C1 segment of cervical spinal cord (tissue), 14 donors: ENCODE results near the gene KCNF1.

Source experiments
- DNase-seq, 14 donors: peaks; one replicate each; lab custom pipeline; 2025; lab: John Stamatoyannopoulos, UW

KCNF1 gene

GRCh38 chr2:10944799-10945198 is 33.1 kb downstream of the KCNF1 start:
- no peak for DNase-seq

GRCh38 chr2:10946394-10946793 is 34.7 kb downstream of the KCNF1 start:
- DNase-seq = no peak

DNA sequence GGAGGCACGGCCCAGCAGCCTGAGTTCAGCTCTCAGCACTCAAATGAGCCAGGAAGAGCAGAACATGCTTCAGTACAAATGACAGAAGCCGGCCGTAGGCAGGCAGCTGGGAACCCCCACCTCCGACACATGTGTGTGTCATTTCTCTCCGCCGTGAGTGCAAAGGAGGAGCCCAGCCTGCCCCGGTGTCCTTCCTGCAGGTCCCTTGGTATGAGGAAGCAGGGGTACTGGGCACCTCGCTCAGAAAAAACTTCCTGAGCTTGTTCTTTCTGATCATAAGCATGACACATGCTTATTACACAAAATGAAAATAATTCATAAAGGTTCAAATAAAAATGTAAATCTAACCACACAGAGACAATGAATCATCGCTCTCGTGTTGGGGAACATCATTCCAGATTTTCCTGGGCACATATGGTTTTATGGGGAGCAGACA is 35.3 kb downstream of the KCNF1 start:
- DNase-seq = no peak

- no peak for DNase-seq
These were observed 35.9 kb downstream of the KCNF1 start for GRCh38 chr2:10947446-10948187.

- DNase-seq = no peak
These were observed 36.4 kb downstream of the KCNF1 start for GRCh38 chr2:10948188-10948564.

GRCh38 chr2:10948606-10949230 is 37.0 kb downstream of the KCNF1 start:
- DNase-seq = no peak

- DNase-seq = no peak
These were observed 38.1 kb downstream of the KCNF1 start for GRCh38 chr2:10949835-10950234.

DNA sequence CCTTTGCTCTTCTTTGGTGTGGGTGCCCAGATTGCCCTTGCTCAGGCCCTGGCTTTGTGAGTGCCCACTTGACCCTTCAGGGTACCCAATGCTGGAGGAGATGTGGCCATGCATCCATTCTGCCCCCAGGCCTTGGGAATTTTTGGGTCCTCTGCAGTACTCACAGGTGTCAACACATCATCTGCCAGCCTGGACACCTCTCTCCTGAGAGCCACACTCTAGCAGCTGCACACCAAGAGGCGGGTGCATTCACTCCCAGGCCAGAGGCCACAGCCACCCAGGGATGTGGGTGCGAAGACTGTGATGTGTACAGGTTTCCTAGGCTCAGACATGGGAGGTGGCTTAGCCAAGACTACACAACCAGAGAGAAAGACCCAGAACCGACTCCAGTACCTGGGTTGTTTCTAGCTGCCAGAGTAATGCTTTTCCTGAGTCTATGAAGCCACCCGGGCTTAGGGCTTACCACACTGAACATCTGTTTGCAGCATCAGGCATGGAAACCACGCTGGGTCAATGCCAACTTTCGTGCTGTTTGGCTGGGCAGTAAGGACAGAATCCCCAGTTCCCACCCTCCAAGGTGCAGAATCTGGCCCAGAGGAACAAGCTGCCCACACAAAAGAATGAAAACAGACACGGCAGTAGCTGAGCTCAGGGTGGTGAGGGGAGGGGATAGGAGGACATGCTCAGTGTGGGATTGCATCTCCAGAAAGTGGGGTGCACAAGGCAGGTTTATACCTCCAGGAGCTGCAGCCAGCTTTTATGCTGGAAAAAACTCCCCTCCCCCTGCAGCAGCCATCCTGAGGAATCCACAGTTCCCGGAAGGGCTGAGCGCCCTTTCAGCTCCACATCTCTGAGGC is 40.1 kb downstream of the KCNF1 start:
- no peak for DNase-seq

- DNase-seq = no peak
These were observed 42.7 kb downstream of the KCNF1 start for GRCh38 chr2:10954416-10954815.

GRCh38 chr2:10954856-10955818 is 43.4 kb downstream of the KCNF1 start:
- no peak for DNase-seq

- DNase-seq = no peak
These were observed 44.5 kb downstream of the KCNF1 start for GRCh38 chr2:10956006-10956790.

DNA sequence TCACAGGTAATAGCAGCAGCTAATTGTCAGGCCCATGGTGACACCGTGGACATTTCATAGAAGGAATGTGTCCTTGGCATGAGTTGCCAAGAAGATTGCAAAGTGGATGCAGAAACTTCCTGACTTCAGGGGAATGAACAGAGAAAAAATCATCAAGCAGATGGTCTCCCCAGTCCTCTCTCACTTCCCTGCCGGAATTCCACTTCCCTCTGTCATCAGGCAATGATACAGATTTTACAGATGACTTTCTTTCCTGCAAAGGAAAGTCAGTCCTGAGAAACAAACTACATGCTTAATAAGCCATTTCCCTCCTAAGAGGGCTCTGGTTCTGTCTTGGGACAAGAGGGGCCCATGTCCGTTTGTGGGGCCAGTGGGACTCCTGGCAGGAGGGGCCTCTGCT is 45.7 kb downstream of the KCNF1 start:
- DNase-seq = no peak

GRCh38 chr2:10958452-10958851 is 46.7 kb downstream of the KCNF1 start:
- DNase-seq = peak in 1 of 14 donors; percentile 29

DNA sequence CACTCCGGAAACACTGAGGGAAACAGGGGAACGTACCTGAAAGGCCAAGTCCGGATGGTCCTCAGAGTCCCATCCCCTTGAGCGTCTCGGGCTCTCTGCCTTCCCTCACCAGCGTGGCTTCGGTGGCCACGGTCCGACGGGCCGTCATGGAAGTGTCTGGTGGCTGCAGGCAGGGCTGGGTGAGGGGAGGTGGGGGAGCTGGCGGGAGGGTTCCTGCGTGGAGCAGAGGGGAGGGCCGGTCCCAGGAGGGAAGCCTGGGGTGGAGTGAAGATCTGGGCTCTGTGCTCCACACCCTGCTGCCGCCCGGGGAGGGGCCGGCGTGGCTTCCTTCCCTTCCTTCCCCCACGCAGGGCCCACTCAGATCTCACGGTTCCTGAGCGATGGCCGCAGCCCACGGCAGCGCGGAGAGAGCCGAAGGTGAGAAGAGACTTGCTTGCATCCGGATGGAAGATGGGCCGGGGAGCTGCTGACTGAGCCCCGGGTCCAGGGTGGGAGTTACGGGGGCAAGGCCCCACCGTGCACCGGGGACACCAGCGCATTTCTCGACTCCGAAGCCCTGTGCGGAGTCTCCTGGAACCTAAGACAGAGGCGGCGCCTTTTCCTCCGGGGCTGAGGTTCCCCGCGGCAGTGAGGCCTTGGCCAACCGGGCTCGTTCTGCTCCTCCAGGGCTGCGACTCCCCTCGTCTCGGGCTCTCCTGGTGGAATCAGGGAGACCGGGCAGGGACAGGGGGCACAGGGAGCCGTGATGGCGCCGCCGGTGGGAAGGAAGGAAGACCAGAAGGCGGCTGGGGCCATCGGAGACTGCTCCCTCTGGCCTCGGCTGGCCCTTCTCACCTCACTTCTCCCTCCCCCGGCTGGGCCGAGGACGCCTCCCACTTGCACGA is 49.1 kb downstream of the KCNF1 start:
- DNase-seq = no peak

GRCh38 chr2:10961490-10961875 is 49.7 kb downstream of the KCNF1 start:
- DNase-seq = no peak

- DNase-seq = no peak
These were observed 50.3 kb downstream of the KCNF1 start for GRCh38 chr2:10962004-10962403.

- peak in 1 of 14 donors; percentile 8 for DNase-seq
These were observed 51.4 kb downstream of the KCNF1 start for GRCh38 chr2:10963155-10963554.
